HG03432 (cell line): Measurements from ENCODE around the gene ZNF500.

Experiments used
- ATAC-seq: cut with Tn5 transposase; IDR thresholded peaks from one replicate; pipeline ENCODE4 v1.9.1; 2021; ENCODE audit warnings: mild to moderate bottlenecking, moderate library complexity; ENCODE audit not compliant: unreplicated experiment

ZNF500 gene

DNA sequence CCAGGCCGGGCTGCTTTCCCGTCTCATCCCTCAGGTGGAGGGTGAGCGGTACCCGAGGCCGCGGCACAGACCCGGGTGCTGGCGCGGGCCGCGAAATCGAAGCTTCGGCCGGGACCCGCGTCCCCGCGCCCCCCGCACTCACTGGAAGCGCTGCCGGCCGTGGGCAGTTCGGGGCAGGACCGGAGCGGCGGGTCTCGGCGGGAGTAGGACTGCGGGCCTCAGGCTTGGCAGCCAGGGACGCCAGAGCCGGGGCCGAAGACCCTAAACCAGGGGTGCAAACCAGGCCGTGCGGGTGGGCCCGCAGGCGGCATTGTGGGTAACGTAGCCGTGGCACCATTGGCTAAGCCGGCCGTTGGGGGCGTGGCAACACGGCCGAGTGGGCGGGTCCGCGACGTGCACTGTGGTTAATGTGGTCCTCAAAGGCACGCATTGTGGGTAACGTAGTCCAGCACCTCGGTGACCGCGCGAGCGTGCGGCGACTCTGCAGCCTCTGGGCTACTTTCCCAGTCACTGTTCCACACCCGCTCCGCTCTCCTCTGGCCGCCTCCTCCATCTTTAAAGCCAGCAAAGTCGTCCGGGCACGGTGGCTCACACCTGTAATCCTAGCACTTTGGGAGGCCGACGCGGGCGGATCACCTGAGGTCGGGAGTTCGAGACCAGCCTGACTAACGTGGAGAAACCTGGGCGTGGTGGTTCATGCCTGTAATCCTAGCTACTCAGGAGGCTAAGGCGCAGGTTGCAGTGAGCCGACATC is at the start of gene ZNF500:
TSS of gene ZNF500 (minus strand) at position 288 of the 754 bp plus-strand sequence. CDS start 1,184 bp downstream, outside the sequence.
- peak; percentile 90 for ATAC-seq

- no peak for ATAC-seq
Measured at GRCh38 chr16:4814542-4815173, 47.7 kb upstream of the ZNF500 start.

DNA sequence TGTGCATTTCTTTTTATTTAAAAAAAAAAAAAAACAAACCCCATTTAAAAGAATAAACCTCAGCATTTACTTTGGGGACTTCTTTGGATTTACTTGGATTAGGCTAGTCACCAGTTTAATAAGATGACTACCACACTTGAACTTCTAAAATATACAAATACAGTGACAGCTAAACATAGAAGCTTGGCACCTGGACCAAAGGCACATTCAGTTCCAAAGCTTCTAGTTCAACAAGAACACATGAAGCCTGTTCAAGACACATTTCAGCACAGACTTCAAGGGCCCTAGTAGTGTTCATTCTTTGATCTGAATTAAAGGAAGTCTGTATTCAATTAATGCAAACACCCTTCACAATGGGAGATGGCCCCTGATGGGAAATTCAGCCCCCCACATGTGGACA is 47.1 kb upstream of the ZNF500 start:
- ATAC-seq: no peak

- no peak for ATAC-seq
Measured at GRCh38 chr16:4813251-4814003, 46.5 kb upstream of the ZNF500 start.

GRCh38 chr16:4811773-4812172 is 44.8 kb upstream of the ZNF500 start:
- ATAC-seq: no peak

- no peak for ATAC-seq
Measured at GRCh38 chr16:4811242-4811641, 44.3 kb upstream of the ZNF500 start.

DNA sequence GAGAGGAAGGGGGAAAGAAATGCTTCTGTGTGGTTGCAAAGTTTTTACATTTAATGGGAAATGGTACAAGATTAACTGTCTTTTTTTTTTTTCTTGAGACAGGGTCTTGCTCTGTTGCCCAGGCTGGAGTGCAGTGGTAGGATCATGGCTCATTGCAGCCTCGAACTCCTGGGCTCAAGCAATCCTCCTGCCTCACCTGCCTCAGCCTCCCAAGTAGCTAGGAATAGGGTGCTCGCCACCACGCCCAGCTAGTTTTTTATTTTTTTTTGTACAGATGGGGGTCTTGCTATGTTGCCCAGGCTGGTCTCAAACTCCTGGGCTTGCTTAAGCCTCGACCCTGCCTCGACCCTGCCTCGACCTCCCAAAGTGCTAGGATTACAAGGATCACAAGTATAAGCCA is 39.3 kb upstream of the ZNF500 start:
- ATAC-seq: no peak

DNA sequence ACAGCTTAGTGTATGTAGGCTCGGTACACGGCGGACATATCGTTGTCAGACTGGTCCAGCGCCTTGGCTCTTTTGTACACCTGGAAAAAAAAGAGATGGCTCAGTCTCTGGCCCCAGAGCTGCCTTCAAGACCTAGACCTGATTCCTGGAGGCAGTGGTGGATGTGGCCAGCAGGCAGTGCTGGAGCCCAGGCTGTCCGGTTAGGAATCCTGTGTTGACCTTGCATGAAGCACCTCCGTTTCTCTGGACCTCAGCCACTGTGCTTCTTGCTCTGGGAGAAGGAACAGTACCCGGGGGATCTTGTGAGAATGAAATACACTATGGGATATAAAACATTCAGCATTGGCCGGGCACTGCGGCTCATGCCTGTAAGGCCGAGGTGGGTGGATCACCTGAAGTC is 38.3 kb upstream of the ZNF500 start:
- no peak for ATAC-seq

DNA sequence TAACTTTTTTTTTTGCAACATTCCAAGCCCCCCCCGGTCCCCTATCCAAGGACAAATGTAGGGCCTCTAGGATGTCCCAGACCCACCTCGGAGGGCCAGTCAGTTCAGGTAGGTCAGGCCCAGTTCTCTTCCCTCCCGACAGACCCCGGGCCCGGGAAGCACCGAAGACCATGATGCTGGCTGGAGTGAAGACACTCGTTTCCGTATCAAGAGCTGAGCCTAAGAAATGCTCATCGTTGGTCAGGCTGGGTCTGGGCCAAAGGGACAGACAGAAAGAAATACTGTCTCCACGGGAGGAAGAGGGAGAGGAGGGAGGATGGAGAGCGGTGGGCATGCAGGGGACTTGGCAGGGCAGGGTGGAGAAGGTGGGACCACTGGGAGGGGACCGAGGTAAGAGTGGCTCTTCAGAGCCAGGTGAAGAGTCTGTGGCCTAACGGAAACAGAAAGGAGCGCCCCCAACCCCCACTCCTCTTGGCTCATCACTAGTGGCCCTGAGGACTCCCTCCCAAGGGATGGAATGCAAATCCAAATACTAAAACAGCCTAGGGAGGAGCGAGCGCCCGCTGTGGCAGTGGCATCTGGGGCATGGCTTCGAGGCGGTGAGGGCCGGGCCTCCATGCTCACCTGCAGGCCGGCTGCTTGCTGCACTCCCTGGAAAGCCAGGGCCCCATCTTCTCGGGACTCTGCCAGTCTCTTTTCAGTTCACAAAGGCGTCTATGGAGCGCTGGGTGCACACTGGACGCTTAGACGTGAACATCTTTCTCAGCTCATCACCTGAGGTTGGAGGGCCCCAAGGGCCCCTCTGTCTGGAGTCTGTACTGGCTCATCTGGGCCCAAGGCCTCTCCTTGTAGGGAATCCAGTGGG is 37.2 kb upstream of the ZNF500 start:
- no peak for ATAC-seq

DNA sequence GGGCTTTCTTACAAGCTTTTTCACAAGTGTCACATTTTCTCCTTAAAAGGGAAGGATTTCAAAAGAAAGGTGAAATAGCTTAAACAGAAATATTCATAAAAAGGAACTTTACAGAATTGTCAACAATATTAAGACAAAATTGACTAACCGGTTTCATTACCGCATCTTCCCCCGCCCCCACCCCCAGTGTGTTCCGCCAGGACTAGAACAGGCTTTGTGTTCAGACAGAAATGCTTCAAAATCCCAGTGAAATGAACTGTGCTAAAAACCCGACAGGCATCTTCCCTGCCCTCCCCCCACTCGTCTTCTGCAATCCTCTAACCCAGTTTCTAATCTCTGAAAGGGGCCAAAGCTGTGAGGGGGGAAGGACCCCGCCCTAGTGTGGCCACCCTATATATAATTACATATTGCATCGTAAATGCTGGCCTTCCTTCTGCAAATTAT is 36.5 kb upstream of the ZNF500 start:
- no peak for ATAC-seq

DNA sequence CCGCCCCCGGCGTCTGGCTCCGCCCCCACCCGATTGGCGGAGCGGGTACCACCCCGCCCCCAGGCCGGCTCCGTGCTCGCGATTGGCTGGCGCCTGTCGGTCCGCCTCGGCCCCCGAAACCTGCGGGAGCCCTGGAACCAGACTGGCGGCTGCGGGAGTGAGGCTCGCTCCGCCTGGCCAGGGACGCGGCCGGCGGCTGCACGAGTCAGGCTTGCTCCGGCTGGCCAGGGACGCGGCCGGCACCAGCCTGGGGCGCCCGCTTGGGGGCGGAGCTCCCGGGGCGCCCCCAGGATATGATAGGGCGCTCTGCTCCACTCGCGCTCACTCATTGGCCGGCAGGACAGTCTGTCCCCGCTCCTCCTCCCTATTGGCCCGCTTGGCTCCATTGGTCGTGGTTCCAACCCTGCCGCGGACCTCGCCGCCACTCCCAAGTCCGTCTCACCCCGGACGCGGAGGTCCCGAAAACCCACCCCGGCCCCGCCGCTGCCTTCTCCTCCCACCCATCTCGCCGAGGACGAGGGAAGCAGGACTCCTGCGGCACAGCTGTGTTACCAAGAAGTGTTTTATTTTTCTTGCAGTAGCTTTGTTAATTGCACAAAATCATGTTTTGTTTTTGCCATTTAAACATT is 35.8 kb upstream of the ZNF500 start:
- peak; percentile 91 for ATAC-seq

GRCh38 chr16:4801962-4802658 is 35.1 kb upstream of the ZNF500 start, which contains the start of gene ROGDI:
Gene ROGDI, minus strand, starts transcription at chr16:4802633. Its CDS starts 62 bp downstream, at chr16:4802571.
- peak; percentile 58 for ATAC-seq

- ATAC-seq: no peak
Measured at GRCh38 chr16:4801051-4801961, 34.3 kb upstream of the ZNF500 start.

DNA sequence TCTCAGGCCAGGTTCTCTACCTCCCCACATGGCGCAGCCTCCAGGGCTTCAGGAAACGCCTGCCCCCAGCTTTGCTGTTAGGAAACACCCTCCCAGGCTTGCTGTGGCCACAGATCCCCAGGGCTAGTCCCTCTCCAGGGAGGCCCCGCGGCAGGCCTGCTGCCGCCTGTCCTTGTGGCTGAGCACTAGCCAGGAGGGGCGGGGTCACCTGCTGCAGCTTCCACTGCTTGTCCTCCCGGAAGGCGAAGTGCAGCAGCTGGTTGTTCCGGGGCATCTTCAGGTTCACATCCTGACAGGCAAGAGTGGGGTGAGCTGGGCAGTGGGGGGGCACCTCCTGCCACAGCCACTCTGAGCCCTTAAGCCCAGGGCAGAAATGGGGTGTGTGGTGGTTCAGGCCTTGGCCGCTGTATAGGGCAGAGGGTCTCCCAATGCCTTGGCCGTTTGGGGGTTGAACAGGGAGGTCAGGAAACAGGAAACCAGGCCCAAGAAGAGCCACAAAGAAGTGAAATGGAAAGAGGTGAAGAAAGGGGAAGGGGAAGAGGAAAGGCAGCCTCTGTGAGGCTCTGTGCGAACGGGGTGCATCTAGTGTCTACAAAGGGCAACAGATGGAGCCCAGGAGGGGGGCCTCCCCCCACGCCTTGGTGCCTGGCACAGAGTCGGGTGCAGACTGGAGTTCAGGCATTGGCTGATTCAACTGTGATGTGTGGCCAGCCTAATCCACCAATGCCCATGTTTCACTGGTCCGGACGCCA is 33.5 kb upstream of the ZNF500 start:
- ATAC-seq: no peak

DNA sequence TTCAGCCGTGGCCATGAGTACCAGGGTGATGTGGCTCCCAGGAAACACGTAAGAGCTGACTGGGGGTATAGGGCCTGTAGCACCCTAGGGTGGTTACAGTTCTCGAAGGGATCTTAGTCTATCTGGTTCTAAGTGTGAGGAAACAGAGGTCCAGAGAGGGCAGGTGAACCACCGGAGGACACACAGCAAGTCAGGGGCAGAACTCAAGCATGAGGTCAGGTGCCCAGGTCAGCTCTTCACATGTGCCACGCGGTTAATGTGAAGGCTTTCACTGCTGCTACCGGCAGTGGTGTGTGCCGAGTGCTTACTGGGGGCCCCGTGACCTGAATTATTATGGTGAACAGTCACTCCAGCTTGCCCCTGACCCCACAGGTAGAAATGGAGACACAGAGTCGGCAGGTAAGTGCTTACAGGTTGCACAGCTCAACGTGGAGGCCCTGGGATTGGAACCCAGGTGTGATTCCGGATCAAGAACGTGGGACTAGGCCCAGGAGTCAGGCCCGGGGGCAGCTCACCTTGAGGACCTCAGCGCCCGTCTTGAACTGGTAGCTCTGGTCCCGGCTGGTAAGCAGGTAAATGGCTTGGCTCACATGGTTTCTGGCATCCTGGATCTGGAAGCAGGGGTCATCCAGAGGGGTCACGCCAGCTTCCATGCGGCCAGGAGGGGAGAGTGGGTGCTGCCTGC is 32.4 kb upstream of the ZNF500 start:
- no peak for ATAC-seq

- no peak for ATAC-seq
Measured at GRCh38 chr16:4798456-4798855, 31.5 kb upstream of the ZNF500 start.

GRCh38 chr16:4797805-4798252 is 30.9 kb upstream of the ZNF500 start:
- no peak for ATAC-seq
